AG04450 (cell line): ENCODE results near the gene BMPR1B. TPM values are rescaled to one million over a fixed set of nuclear protein-coding genes. Genes with fewer than 3 reads are reported as not detected.

Experiments
- CTCF ChIA-PET: fragments of 300-600, 350-600 bp; formaldehyde crosslinking; extraction: SDS; loops from one replicate; lab custom pipeline; 2022; ENCODE audit warnings: antibody characterized with exemption, inconsistent platforms; lab: Charles Lee
- POLR2A ChIA-PET: fragments of 350-600 bp; formaldehyde crosslinking; extraction: SDS; loops from one replicate; lab custom pipeline; 2021; ENCODE audit warnings: antibody characterized with exemption, inconsistent platforms; lab: Yijun Ruan, JAX
- DNase-seq: peaks from one replicate; pipeline ENCODE4 v3.0.0-alpha.2; 2011; ENCODE audit warnings: low read depth, low spot score
- H3K27ac ChIP-seq: one replicate; pipeline ENCODE4 v1.5.1; 2012; ENCODE audit warnings: low read depth, low read length, control low read depth
- H3K27me3 ChIP-seq: one replicate; pipeline ENCODE4 v1.6.0; 2012; ENCODE audit warnings: low read length; ENCODE audit not compliant: control insufficient read depth, insufficient read depth
- H3K4me3 ChIP-seq: 2 replicates; pipeline ENCODE4 v1.5.1; 2011; ENCODE audit warnings: mild to moderate bottlenecking, low read depth, low read length, control low read depth
- H3K9me3 ChIP-seq: 2 replicates; pipeline ENCODE4 v1.5.1; 2012; ENCODE audit warnings: low read length; ENCODE audit not compliant: control insufficient read depth, insufficient read depth
- polyA plus RNA-seq: library from polyadenylated mRNA; depleted of rRNA; stranded (reverse); fragments of >200 nt; gene quantifications from 2 replicates; pipeline ENCODE4 v1.2.3, GENCODE V29; 2011
- TF ChIP-seq, protein P1 (sequence below): IDR thresholded peaks from 2 replicates; pipeline ENCODE4 v1.5.1; 2011; ENCODE audit warnings: low read depth, low read length, control low read depth, inconsistent platforms

The BMPR1B gene
- polyA plus RNA-seq, 1 experiment, result 0.42 TPM

- H3K9me3 ChIP-seq, result no peaks in the 10 kb centered on the region
- POLR2A ChIA-PET, result no interaction called here
Observed at GRCh38 chr4:95197353-95197752, 439.6 kb downstream of the BMPR1B start.

DNA sequence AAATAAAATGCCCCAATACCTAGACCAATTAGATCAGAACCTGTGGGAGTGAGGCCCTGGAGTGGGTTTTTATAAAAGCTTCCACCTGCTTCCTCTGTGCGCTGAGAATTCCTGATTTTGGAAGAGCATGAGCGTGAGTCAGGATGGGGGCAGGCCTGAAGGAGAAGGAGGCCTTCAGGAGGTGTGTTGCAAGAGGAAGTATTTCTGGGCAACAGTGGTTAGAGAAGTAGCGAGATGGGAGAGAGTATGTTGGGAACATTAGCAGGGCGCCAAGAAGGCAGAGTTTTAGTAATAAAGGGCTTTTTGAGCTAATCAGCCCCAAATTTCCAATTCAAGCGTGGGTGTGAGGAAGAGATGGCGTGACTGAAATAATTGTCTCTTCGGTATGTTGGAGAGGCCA, 441.2 kb downstream of the BMPR1B start:
- H3K4me3 ChIP-seq, result no peak overlapping the region
- H3K9me3 ChIP-seq, result no peaks in the 10 kb centered on the region
- CTCF ChIA-PET, result no interaction called here
- H3K27ac ChIP-seq, result no peak overlapping the region
- TF ChIP-seq, protein P1, sequence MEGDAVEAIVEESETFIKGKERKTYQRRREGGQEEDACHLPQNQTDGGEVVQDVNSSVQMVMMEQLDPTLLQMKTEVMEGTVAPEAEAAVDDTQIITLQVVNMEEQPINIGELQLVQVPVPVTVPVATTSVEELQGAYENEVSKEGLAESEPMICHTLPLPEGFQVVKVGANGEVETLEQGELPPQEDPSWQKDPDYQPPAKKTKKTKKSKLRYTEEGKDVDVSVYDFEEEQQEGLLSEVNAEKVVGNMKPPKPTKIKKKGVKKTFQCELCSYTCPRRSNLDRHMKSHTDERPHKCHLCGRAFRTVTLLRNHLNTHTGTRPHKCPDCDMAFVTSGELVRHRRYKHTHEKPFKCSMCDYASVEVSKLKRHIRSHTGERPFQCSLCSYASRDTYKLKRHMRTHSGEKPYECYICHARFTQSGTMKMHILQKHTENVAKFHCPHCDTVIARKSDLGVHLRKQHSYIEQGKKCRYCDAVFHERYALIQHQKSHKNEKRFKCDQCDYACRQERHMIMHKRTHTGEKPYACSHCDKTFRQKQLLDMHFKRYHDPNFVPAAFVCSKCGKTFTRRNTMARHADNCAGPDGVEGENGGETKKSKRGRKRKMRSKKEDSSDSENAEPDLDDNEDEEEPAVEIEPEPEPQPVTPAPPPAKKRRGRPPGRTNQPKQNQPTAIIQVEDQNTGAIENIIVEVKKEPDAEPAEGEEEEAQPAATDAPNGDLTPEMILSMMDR, result no peak
- peaks cover 3% of the 10 kb centered on the region for H3K27me3 ChIP-seq
- POLR2A ChIA-PET, result no interaction called here
- no peak for DNase-seq

More at GRCh38 chr4:95197353-95197752, 439.6 kb downstream of the BMPR1B start:
- CTCF ChIA-PET, result no interaction called here
- TF ChIP-seq, protein P1, result no peak
- peaks cover 8% of the 10 kb centered on the region for H3K27me3 ChIP-seq
- no peak overlapping the region for H3K4me3 ChIP-seq
- DNase-seq, result no peak
- H3K27ac ChIP-seq, result no peak overlapping the region

DNA sequence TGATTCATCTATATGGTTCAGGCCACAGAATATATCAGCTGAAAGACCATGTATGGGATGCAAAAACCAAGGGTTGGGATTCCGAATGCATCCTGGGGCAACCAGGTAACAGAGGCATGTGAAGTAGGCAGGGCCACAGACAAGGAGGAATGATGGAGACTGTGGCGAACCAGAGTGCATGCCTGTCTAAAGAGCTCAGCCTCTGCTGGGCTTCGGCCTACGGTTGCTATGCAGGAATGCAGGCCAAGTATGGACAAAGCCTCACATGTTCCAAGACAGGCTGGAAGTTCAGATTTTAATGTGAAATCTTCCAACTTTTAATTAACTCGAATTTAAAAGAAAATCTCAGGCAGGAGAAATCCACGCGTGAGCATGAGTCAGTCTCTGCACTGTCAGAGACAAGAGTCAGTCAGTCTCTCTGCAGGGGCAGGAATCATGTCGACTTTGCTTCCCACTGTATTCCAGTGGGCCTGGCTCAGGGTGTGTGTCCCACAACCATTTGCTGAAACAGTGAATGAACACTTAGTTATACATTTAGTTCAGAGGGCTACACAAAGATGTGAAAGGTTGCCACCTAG, 446.6 kb downstream of the BMPR1B start:
- no peak for DNase-seq
- TF ChIP-seq, protein P1, result no peak
- Histone ChIP-seq H3K9me3 (no peaks in the 10 kb centered on the region), H3K27ac (no peak overlapping the region), H3K27me3 (no peaks in the 10 kb centered on the region), H3K4me3 (no peak overlapping the region)
- POLR2A ChIA-PET, result no interaction called here
- CTCF ChIA-PET, result no interaction called here

DNA sequence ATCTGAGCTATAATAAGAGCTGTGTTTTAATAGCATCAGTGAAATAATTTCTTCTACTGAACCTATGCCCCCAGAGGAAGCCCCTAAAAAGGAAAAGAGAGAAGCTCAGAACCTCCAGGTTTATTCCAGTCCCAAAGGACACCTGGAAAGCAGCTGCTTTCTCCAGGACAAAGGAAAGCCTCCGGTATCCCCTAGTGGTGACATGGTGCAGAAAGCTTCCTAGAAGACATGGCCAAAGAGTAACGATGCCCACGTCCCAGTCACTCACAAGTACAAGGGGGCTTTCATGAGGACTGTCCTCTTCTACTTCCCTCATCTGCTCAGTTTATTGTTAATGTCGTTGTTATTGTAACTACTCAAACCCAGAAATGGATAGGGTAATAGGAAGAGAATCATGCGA, 447.1 kb downstream of the BMPR1B start:
- no peak for DNase-seq
- CTCF ChIA-PET, result no interaction called here
- H3K27me3 ChIP-seq, result no peaks in the 10 kb centered on the region
- no peak overlapping the region for H3K27ac ChIP-seq
- H3K4me3 ChIP-seq, result no peak overlapping the region
- TF ChIP-seq, protein P1, result no peak
- H3K9me3 ChIP-seq, result no peaks in the 10 kb centered on the region
- POLR2A ChIA-PET, result no interaction called here
